Activated CD8-positive, alpha-beta T cell treated with anti-CD3 and anti-CD28 coated beads for 36 hours (primary cell): Measurements from ENCODE around the gene KCNA3. TPM values are rescaled to one million over a fixed set of nuclear protein-coding genes. Genes with fewer than 3 reads are reported as not detected.
A peak's percentile ranks its signal among the peaks of the same experiment; 100 is the strongest.

Experiments used
- ATAC-seq: fragments of 200-7000 bp; cut with Tn5 transposase; one replicate; pipeline ENCODE4 v1.10.0; 2021; ENCODE audit warnings: mild to moderate bottlenecking, moderate library complexity
- CTCF ChIA-PET: fragments of 350-600 bp; sonication (Branson Sonifier 250); formaldehyde crosslinking; loops from one replicate; lab custom pipeline; 2021; ENCODE audit warnings: antibody characterized with exemption; lab: Charles Lee
- POLR2A ChIA-PET: fragments of 350-600 bp; sonication (Branson Sonifier 250); formaldehyde crosslinking; loops from one replicate; lab custom pipeline; 2021; ENCODE audit warnings: antibody characterized with exemption; lab: Charles Lee
- DNase-seq: peaks from one replicate; pipeline ENCODE4 v3.0.0-alpha.2; 2020
- H3K27ac Mint-ChIP-seq: one replicate; pipeline ENCODE4 v1.8.0; 2021; ENCODE audit warnings: mild to moderate bottlenecking, mixed read lengths
- H3K27me3 Mint-ChIP-seq: one replicate; pipeline ENCODE4 v1.8.0; 2021; ENCODE audit warnings: mixed read lengths
- H3K36me3 Mint-ChIP-seq: one replicate; pipeline ENCODE4 v1.8.0; 2021; ENCODE audit warnings: low read depth, mixed read lengths
- H3K4me1 Mint-ChIP-seq: one replicate; pipeline ENCODE4 v1.8.0; 2021; ENCODE audit warnings: low read depth, mixed read lengths
- H3K4me3 Mint-ChIP-seq: one replicate; pipeline ENCODE4 v1.8.0; 2021; ENCODE audit warnings: mild to moderate bottlenecking, moderate library complexity, mixed read lengths
- H3K9me3 Mint-ChIP-seq: one replicate; pipeline ENCODE4 v1.8.0; 2021; ENCODE audit warnings: mixed read lengths
- intact Hi-C: fragments of 100-400 bp; cut with micrococcal nuclease; formaldehyde crosslinking; loops from one replicate; pipeline ENCODE4 v1.10.0; 2022
- total RNA-seq, 2 experiments: library from RNA; stranded (reverse); gene quantifications; one replicate each; pipeline ENCODE4 v1.2.3, GENCODE V29; 2021
- TF ChIP-seq, protein P1 (sequence below): fragments of 200-600 bp; IDR thresholded peaks from one replicate; pipeline ENCODE4 v1.8.0; 2022; ENCODE audit warnings: antibody characterized with exemption, mild to moderate bottlenecking

Gene KCNA3
- total RNA-seq, 2 experiments from 2014 or later, result 15.5 to 16.2 TPM

DNA sequence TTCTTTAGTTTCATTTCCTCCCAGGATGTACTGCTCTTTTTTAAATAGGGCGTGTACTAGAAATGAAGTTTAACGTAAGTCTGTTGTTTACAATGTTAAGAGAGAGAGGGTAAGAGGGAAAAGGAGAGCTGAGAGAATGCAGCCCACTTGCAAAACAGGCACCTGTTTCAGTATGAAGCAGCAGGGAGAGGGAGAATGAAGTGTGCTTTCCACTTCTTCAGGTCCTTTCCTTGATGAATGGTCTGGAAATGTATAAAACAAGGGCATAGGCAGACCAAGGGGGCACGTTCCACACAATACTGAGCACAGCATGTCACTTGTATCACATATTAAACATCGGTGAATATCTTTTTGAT lies 2.0 kb downstream of the KCNA3 start:
- Mint-ChIP-seq H3K4me1 (peaks cover 43% of the 10 kb centered on the region), H3K4me3 (peak overlapping the region; percentile 100), H3K36me3 (peaks cover 14% of the 10 kb centered on the region), H3K27ac (peak overlapping the region; percentile 98), H3K9me3 (no peaks in the 10 kb centered on the region), H3K27me3 (no peaks in the 10 kb centered on the region)
- TF ChIP-seq, protein P1, sequence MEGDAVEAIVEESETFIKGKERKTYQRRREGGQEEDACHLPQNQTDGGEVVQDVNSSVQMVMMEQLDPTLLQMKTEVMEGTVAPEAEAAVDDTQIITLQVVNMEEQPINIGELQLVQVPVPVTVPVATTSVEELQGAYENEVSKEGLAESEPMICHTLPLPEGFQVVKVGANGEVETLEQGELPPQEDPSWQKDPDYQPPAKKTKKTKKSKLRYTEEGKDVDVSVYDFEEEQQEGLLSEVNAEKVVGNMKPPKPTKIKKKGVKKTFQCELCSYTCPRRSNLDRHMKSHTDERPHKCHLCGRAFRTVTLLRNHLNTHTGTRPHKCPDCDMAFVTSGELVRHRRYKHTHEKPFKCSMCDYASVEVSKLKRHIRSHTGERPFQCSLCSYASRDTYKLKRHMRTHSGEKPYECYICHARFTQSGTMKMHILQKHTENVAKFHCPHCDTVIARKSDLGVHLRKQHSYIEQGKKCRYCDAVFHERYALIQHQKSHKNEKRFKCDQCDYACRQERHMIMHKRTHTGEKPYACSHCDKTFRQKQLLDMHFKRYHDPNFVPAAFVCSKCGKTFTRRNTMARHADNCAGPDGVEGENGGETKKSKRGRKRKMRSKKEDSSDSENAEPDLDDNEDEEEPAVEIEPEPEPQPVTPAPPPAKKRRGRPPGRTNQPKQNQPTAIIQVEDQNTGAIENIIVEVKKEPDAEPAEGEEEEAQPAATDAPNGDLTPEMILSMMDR, result no peak
- CTCF ChIA-PET, result interaction anchor here (0.8 to 5.1 kb wide), 11 partner anchors 10 to 93 kb away, joined by 3 to 36 read pairs (median 6); no protein-coding TSS in a partner anchor
- DNase-seq, result peak; percentile 26
- POLR2A ChIA-PET, result interaction anchor here (0.9 to 6.2 kb wide), 13 partner anchors 10 to 334 kb away, joined by 3 to 88 read pairs (median 8); no protein-coding TSS in a partner anchor
- intact Hi-C loops, result loop anchor here (1.0 to 10.0 kb wide), 4 partner anchors 26 to 545 kb away; partner anchors contain the start of gene CD53
- peak; percentile 47 for ATAC-seq

DNA sequence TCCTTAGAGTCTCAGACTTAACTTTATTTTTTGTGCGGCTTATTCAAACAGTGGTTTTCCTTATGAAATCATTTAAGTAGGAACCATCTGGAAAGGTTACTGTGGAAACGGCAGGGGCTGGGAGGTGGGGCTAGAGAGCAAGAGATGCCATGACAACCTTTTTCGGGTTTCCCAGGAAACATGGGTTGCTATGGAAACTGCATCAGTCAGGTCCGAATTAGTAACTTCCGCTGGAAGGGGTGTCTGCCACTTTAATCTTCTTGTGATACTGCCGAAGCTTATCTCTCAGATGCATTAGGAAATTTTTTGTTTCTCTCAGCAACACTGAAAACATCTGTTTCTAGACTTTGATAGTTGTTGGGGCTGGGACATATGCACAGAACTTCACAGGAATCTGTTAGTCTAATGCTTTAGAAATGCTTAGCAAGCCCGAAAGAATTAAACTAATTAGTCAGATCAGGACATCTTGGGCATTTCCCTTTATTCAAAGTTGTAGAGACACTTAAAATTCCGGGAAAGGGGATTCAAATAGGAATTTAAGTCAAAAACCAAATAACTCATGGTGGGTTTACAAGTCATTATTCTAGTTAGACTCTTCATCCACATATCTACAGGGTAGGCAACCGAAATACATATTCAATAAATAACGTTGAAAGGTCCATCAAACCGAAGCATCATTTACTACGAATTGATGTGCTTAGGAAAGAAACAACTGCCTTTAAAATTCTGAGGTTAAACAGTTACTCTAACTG lies 2.6 kb downstream of the KCNA3 start:
- Mint-ChIP-seq H3K4me3 (peak overlapping the region; percentile 100), H3K9me3 (no peaks in the 10 kb centered on the region), H3K27ac (peak overlapping the region; percentile 98), H3K36me3 (peaks cover 17% of the 10 kb centered on the region), H3K27me3 (no peaks in the 10 kb centered on the region), H3K4me1 (peaks cover 47% of the 10 kb centered on the region)
- ChIA-PET CTCF (interaction anchor here (0.8 to 5.1 kb wide), 8 partner anchors 10 to 93 kb away, joined by 3 to 36 read pairs (median 4); no protein-coding TSS in a partner anchor), POLR2A (interaction anchor here (1.4 to 6.2 kb wide), 8 partner anchors 10 to 207 kb away, joined by 3 to 88 read pairs (median 20); no protein-coding TSS in a partner anchor)
- TF ChIP-seq, protein P1, result no peak
- intact Hi-C loops, result loop anchor here (1.0 to 10.0 kb wide), 4 partner anchors 25 to 545 kb away; partner anchors contain the start of gene CD53
- ATAC-seq (peak; percentile 38), DNase-seq (peak; percentile 83)

DNA sequence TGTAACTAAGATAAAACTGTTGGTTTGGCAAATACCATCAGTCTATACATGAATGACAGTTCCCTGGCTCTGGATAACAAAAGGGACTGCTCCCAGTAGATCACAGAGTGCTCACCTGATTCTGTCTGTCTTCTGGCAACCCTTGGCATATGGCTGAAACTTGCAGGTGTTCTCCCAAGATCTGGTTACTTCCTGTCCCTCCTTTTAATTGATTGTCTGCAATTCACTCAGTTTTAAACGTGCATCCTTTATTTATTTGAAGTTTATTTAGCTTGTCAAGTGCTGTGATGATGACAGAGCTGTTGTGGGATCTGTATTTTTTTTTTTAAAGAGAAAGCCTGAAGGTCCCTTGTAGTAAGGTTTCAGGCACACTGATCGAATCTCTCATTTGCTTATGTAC lies 3.4 kb downstream of the KCNA3 start:
- Mint-ChIP-seq H3K4me3 (peak overlapping the region; percentile 100), H3K4me1 (peaks cover 47% of the 10 kb centered on the region), H3K9me3 (no peaks in the 10 kb centered on the region), H3K27me3 (no peaks in the 10 kb centered on the region), H3K27ac (peak overlapping the region; percentile 98), H3K36me3 (peaks cover 18% of the 10 kb centered on the region)
- intact Hi-C loops, result loop anchor here (5.0 to 10.0 kb wide), 2 partner anchors 203 to 546 kb away; partner anchors contain the start of gene CD53
- POLR2A ChIA-PET, result interaction anchor here (5.0 to 6.2 kb wide), 2 partner anchors 26 to 37 kb away, joined by 42 to 88 read pairs; no protein-coding TSS in a partner anchor
- TF ChIP-seq, protein P1, result no peak
- CTCF ChIA-PET, result interaction anchor here (2.3 to 4.0 kb wide), 2 partner anchors 23 to 37 kb away, joined by 10 to 19 read pairs; no protein-coding TSS in a partner anchor
- DNase-seq, result peak; percentile 16
- ATAC-seq, result no peak

DNA sequence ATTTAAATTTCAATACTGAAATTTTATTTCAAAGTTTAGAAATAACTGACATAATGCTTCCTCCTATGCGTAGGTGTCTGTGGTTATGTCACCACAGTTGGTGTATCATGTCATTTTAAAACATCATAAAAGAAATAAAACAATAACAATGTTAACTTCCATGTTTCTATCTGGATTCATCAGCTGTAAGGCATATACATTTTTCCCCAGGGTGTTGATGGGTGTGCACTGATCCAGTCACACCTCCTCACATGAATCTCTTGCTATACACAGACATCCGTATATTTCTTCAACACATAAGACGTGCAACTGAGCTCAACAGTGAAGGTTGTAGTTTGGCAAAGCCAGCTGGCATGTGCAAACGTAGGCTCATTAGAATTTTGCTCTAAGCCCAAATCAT lies 6.2 kb downstream of the KCNA3 start:
- H3K36me3 Mint-ChIP-seq, result peaks cover 18% of the 10 kb centered on the region
- ChIA-PET POLR2A (interaction anchor here (0.7 to 2.0 kb wide), 5 partner anchors 19 to 212 kb away, joined by 3 to 8 read pairs (median 4); no protein-coding TSS in a partner anchor), CTCF (interaction anchor here (0.6 to 2.5 kb wide), 11 partner anchors 10 to 115 kb away, joined by 3 to 13 read pairs (median 7); no protein-coding TSS in a partner anchor)
- peak overlapping the region; percentile 80 for H3K27ac Mint-ChIP-seq
- ATAC-seq, result no peak
- peaks cover 41% of the 10 kb centered on the region for H3K4me1 Mint-ChIP-seq
- peak overlapping the region; percentile 68 for H3K4me3 Mint-ChIP-seq
- TF ChIP-seq, protein P1, result no peak
- intact Hi-C loops, result no loop called here
- H3K27me3 Mint-ChIP-seq, result no peaks in the 10 kb centered on the region
- peak; percentile 48 for DNase-seq
- H3K9me3 Mint-ChIP-seq, result no peaks in the 10 kb centered on the region
